B cell (primary cell): ENCODE data around the gene TWIST2. TPM values are rescaled to one million over a fixed set of nuclear protein-coding genes. Genes with fewer than 3 reads are reported as not detected.

ENCODE experiments used
- ATAC-seq: fragments of 200-7000 bp; cut with Tn5 transposase; one replicate; pipeline ENCODE4 v1.10.0; 2021; ENCODE audit warnings: low read depth, mild to moderate bottlenecking, moderate number of reproducible peaks, moderate library complexity
- CTCF ChIA-PET: fragments of 350-600 bp; sonication (Branson Sonifier 250); formaldehyde crosslinking; loops from one replicate; lab custom pipeline; 2021; ENCODE audit warnings: antibody characterized with exemption, inconsistent platforms; lab: Charles Lee
- POLR2A ChIA-PET: fragments of 350-600 bp; sonication (Branson Sonifier 250); formaldehyde crosslinking; loops from one replicate; lab custom pipeline; 2021; ENCODE audit warnings: antibody characterized with exemption; lab: Charles Lee
- DNase-seq: peaks from one replicate; pipeline ENCODE4 v3.0.0; 2013
- H2AFZ ChIP-seq: 2 replicates; pipeline ENCODE4 v1.6.1; 2012; ENCODE audit warnings: mild to moderate bottlenecking, low read depth, low read length; ENCODE audit not compliant: insufficient read depth, poor library complexity, severe bottlenecking
- H3K27ac ChIP-seq, 2 donors: 1 replicate in 1 of 2; 2 replicates in 1 of 2; pipeline ENCODE4 v1.5.1; 2012 to 2013; ENCODE audit warnings: low read length in 2 of 2, mild to moderate bottlenecking in 2 of 2, moderate library complexity in 1 of 2
- H3K27me3 ChIP-seq, 4 experiments: fragments of 200-600 bp in 1 of 4; sonication (generic) in 1 of 4; replicated peaks in 1 of 4; 1 replicate in 2 of 4; 2 replicates in 2 of 4; pipeline versions ENCODE4 v1.6.1 to v1.7.0; 2013 to 2016; ENCODE audit warnings: low read length in 3 of 4, mild to moderate bottlenecking in 2 of 4, mixed read lengths in 1 of 4, moderate library complexity in 1 of 4; ENCODE audit not compliant: insufficient read depth in 4 of 4, control insufficient read depth in 3 of 4; ENCODE audit errors: control extremely low read depth in 1 of 4
- H3K36me3 ChIP-seq, 2 experiments: replicated peaks in 1 of 2; 1 replicate in 1 of 2; 2 replicates in 1 of 2; pipeline versions ENCODE4 v1.6.1 to v1.7.1; 2013; ENCODE audit warnings: low read length in 1 of 2; ENCODE audit not compliant: insufficient read depth in 2 of 2, control insufficient read depth in 1 of 2; ENCODE audit errors: control extremely low read depth in 1 of 2, extremely low read depth in 1 of 2
- H3K4me1 ChIP-seq, 2 donors: fragments of 200-600 bp in 1 of 2; sonication (generic) in 1 of 2; 1 replicate in 1 of 2; 2 replicates in 1 of 2; pipeline versions ENCODE4 v1.5.1 to v1.6.1; 2013 to 2017; ENCODE audit warnings: low read length in 2 of 2; ENCODE audit not compliant: control insufficient read depth in 2 of 2, insufficient read depth in 2 of 2
- H3K4me2 ChIP-seq: replicated peaks from 2 replicates; pipeline ENCODE3; 2012; ENCODE audit warnings: mild to moderate bottlenecking, low read depth, low read length; ENCODE audit not compliant: poor library complexity, severe bottlenecking
- H3K4me3 ChIP-seq, 5 experiments: fragments of 200-600 bp in 1 of 5; sonication (generic) in 1 of 5; 1 replicate in 3 of 5; 2 replicates in 2 of 5; pipeline versions ENCODE4 v1.5.1 to v1.7.0; 2011 to 2016; ENCODE audit warnings: low read length in 4 of 5, mild to moderate bottlenecking in 4 of 5, low read depth in 2 of 5, control low read depth in 1 of 5, moderate library complexity in 1 of 5; ENCODE audit not compliant: insufficient read depth in 1 of 5; ENCODE audit errors: control extremely low read depth in 1 of 5, extremely low read depth in 1 of 5
- H3K79me2 ChIP-seq: fragments of 200-600 bp; sonication (generic); one replicate; pipeline ENCODE4 v1.6.0; 2016; ENCODE audit warnings: low read length; ENCODE audit not compliant: control insufficient read depth, insufficient read depth
- H3K9ac ChIP-seq: fragments of 200-600 bp; sonication (generic); 2 replicates; pipeline ENCODE4 v1.6.1; 2017; ENCODE audit warnings: mild to moderate bottlenecking, low read length, moderate library complexity
- H3K9me3 ChIP-seq, 3 donors: one replicate each; pipeline versions ENCODE4 v1.6.1 to v1.7.1; 2013; ENCODE audit warnings: low read length in 2 of 3; ENCODE audit not compliant: control insufficient read depth in 2 of 3, insufficient read depth in 1 of 3; ENCODE audit errors: control extremely low read depth in 1 of 3
- H4K20me1 ChIP-seq: 2 replicates; pipeline ENCODE4 v1.6.0; 2012; ENCODE audit warnings: mild to moderate bottlenecking, low read length; ENCODE audit not compliant: insufficient read depth, control insufficient read depth, poor library complexity, severe bottlenecking
- H3K27ac Mint-ChIP-seq: one replicate; pipeline ENCODE4 v1.8.0; 2021; ENCODE audit warnings: mixed read lengths
- H3K27me3 Mint-ChIP-seq: one replicate; pipeline ENCODE4 v1.8.0; 2021; ENCODE audit warnings: mixed read lengths
- H3K4me1 Mint-ChIP-seq: one replicate; pipeline ENCODE4 v1.8.0; 2021; ENCODE audit warnings: mixed read lengths
- H3K4me3 Mint-ChIP-seq: one replicate; pipeline ENCODE4 v1.8.0; 2021; ENCODE audit warnings: mixed read lengths
- H3K9me3 Mint-ChIP-seq: one replicate; pipeline ENCODE4 v1.8.0; 2022; ENCODE audit warnings: mixed read lengths; ENCODE audit not compliant: insufficient read depth
- CTCF ChIP-seq: fragments of 200-600 bp; IDR thresholded peaks from one replicate; pipeline ENCODE4 v1.8.0; 2022; ENCODE audit warnings: antibody characterized with exemption, mild to moderate bottlenecking
- EZH2 ChIP-seq: IDR thresholded peaks from 2 replicates; pipeline ENCODE4 v1.6.1; 2012; ENCODE audit warnings: borderline replicate concordance, low read depth, mild to moderate bottlenecking, moderate library complexity, low read length; ENCODE audit not compliant: insufficient read depth, poor library complexity, severe bottlenecking
- WGBS: methylation state at CpG from one replicate; pipeline ENCODE4 v1.1.5; 2013; ENCODE audit warnings: missing lambda C conversion rate; ENCODE audit not compliant: insufficient coverage; 5-methylcytosine and 5-hydroxymethylcytosine counted together
- intact Hi-C: fragments of 100-400 bp; cut with micrococcal nuclease; formaldehyde crosslinking; loops from one replicate; pipeline ENCODE4 v1.10.0; 2022
- polyA plus RNA-seq: library from polyadenylated mRNA; depleted of rRNA; stranded (reverse); fragments of >200 nt; gene quantifications from 2 replicates; pipeline ENCODE4 v1.2.3, GENCODE V29; 2012
- total RNA-seq, 2 donors: library from RNA; stranded (reverse); fragments of 120-200 nt in 1 of 2; gene quantifications; 1 replicate in 1 of 2; 2 replicates in 1 of 2; pipeline versions ENCODE4 v1.2.3 to v1.2.4, GENCODE V29; 2013 to 2022

The TWIST2 gene
- total and polyA plus RNA-seq, 2 donors (not counting 1 experiment from before 2014, with no cell fraction given): 0.07 TPM; not detected in 1

GRCh38 chr2:238850091-238850490, 2.2 kb downstream of the TWIST2 start:
- peaks cover 43% of the 10 kb centered on the region for H3K27me3 Mint-ChIP-seq
- H3K4me3 ChIP-seq: no peak overlapping the region
- CTCF ChIA-PET: no interaction called here
- no peak for DNase-seq
- no peak overlapping the region for H3K27ac ChIP-seq
- no peak overlapping the region for H3K4me3 Mint-ChIP-seq
- WGBS: no CpG with 5 or more reads among the region's 2 CpGs
- ATAC-seq: no peak
- H4K20me1 ChIP-seq: no peaks in the 10 kb centered on the region
- no peaks in the 10 kb centered on the region for H3K9me3 Mint-ChIP-seq
- peaks cover 0 to 3% of the 10 kb centered on the region in 2 donors for H3K4me1 ChIP-seq
- no peak overlapping the region for H3K4me2 ChIP-seq
- no peaks in the 10 kb centered on the region for H3K36me3 ChIP-seq
- H3K9me3 ChIP-seq: peaks cover 0 to 3% (median 0%) of the 10 kb centered on the region in 3 donors
- no peak overlapping the region for H3K9ac ChIP-seq
- intact Hi-C loops: no loop called here
- H3K4me1 Mint-ChIP-seq: no peaks in the 10 kb centered on the region
- POLR2A ChIA-PET: no interaction called here
- peaks cover 0 to 32% (median 5%) of the 10 kb centered on the region in 4 experiments for H3K27me3 ChIP-seq
- H3K27ac Mint-ChIP-seq: no peak overlapping the region
- TF ChIP-seq EZH2 (no peak), CTCF (no peak)
- H2AFZ ChIP-seq: no peak overlapping the region
- no peaks in the 10 kb centered on the region for H3K79me2 ChIP-seq

- no peak for TF ChIP-seq EZH2
- TF ChIP-seq CTCF: no peak
- H3K27ac ChIP-seq: no peak overlapping the region
- ATAC-seq: no peak
- H3K9me3 ChIP-seq: peaks cover 0 to 3% (median 0%) of the 10 kb centered on the region in 3 donors
- H3K79me2 ChIP-seq: no peaks in the 10 kb centered on the region
- no peak overlapping the region for H3K4me2 ChIP-seq
- no peak for DNase-seq
- intact Hi-C loops: no loop called here
- no peak overlapping the region for H3K4me3 ChIP-seq
- peaks cover 0 to 3% of the 10 kb centered on the region in 2 donors for H3K4me1 ChIP-seq
- H3K27me3 ChIP-seq: peaks cover 0 to 24% (median 5%) of the 10 kb centered on the region in 4 experiments
- ChIA-PET CTCF (no interaction called here), POLR2A (no interaction called here)
- WGBS: 20% methylated on average over 1 of the region's 5 CpGs
- no peaks in the 10 kb centered on the region for H4K20me1 ChIP-seq
- Mint-ChIP-seq H3K27ac (no peak overlapping the region), H3K4me1 (no peaks in the 10 kb centered on the region), H3K4me3 (no peak overlapping the region), H3K9me3 (no peaks in the 10 kb centered on the region), H3K27me3 (peaks cover 39% of the 10 kb centered on the region)
- no peak overlapping the region for H3K9ac ChIP-seq
- no peaks in the 10 kb centered on the region for H3K36me3 ChIP-seq
- H2AFZ ChIP-seq: no peak overlapping the region
These were observed 3.1 kb downstream of the TWIST2 start for GRCh38 chr2:238851026-238851425.
